CD14-positive monocyte (primary cell): ENCODE results near the gene GOLGA6A. TPM values are rescaled to one million over a fixed set of nuclear protein-coding genes. Genes with fewer than 3 reads are reported as not detected.
A peak's percentile ranks its signal among the peaks of the same experiment; 100 is the strongest.

Experiments used
- DNase-seq, 3 donors: peaks; one replicate each; pipeline ENCODE4 v3.0.0-alpha.2; 2011 to 2022
- H2AFZ ChIP-seq: 2 replicates; pipeline ENCODE4 v1.6.0; 2012; ENCODE audit warnings: mild to moderate bottlenecking, low read depth, low read length, inconsistent platforms; ENCODE audit not compliant: insufficient read depth, poor library complexity, severe bottlenecking
- H3K27ac ChIP-seq, 2 donors: 1 replicate in 1 of 2; 2 replicates in 1 of 2; pipeline ENCODE4 v1.5.1; 2012 to 2013; ENCODE audit warnings: low read length in 2 of 2, control low read depth in 1 of 2, inconsistent platforms in 1 of 2, low read depth in 1 of 2, mild to moderate bottlenecking in 1 of 2
- H3K27me3 ChIP-seq, 2 donors: one replicate each; pipeline versions ENCODE4 v1.6.0 to v1.6.1; 2011 to 2013; ENCODE audit warnings: low read length in 2 of 2; ENCODE audit not compliant: control insufficient read depth in 2 of 2, insufficient read depth in 2 of 2
- H3K36me3 ChIP-seq, 2 donors: replicated peaks in 1 of 2; 1 replicate in 1 of 2; 2 replicates in 1 of 2; pipeline versions ENCODE4 v1.5.1 to v1.6.1; 2012 to 2013; ENCODE audit warnings: low read length in 2 of 2, control low read depth in 1 of 2, inconsistent platforms in 1 of 2, mild to moderate bottlenecking in 1 of 2; ENCODE audit not compliant: insufficient read depth in 2 of 2, control insufficient read depth in 1 of 2
- H3K4me1 ChIP-seq, 2 donors: 1 replicate in 1 of 2; 2 replicates in 1 of 2; pipeline versions ENCODE4 v1.5.1 to v1.6.1; 2012 to 2013; ENCODE audit warnings: low read length in 2 of 2, control low read depth in 1 of 2, inconsistent platforms in 1 of 2, mild to moderate bottlenecking in 1 of 2, moderate library complexity in 1 of 2; ENCODE audit not compliant: insufficient read depth in 2 of 2, control insufficient read depth in 1 of 2
- H3K4me2 ChIP-seq: replicated peaks from 2 replicates; pipeline ENCODE3; 2012; ENCODE audit warnings: low read length, moderate library complexity, mild to moderate bottlenecking; ENCODE audit not compliant: poor library complexity, severe bottlenecking; ENCODE audit errors: extremely low read depth
- H3K4me3 ChIP-seq, 3 experiments: fragments of 200-600 bp in 1 of 3; sonication (generic) in 1 of 3; replicated peaks in 1 of 3; 1 replicate in 2 of 3; 2 replicates in 1 of 3; pipeline ENCODE4 v1.5.1; 2011 to 2013; ENCODE audit warnings: low read length in 3 of 3, mild to moderate bottlenecking in 3 of 3, control low read depth in 2 of 3, low read depth in 2 of 3, inconsistent platforms in 1 of 3, moderate library complexity in 1 of 3
- H3K79me2 ChIP-seq: 2 replicates; pipeline ENCODE4 v1.6.0; 2012; ENCODE audit warnings: mild to moderate bottlenecking, control low read depth, inconsistent platforms, low read length, moderate library complexity; ENCODE audit not compliant: insufficient read depth
- H3K9ac ChIP-seq: 2 replicates; pipeline ENCODE4 v1.6.0; 2017; ENCODE audit warnings: low read length, mild to moderate bottlenecking; ENCODE audit not compliant: insufficient read depth, poor library complexity, severe bottlenecking
- H3K9me3 ChIP-seq, 2 donors: replicated peaks in 1 of 2; 1 replicate in 1 of 2; 2 replicates in 1 of 2; pipeline versions ENCODE4 v1.5.1 to v1.6.1; 2012 to 2013; ENCODE audit warnings: low read length in 2 of 2, control low read depth in 1 of 2; ENCODE audit not compliant: control insufficient read depth in 1 of 2, insufficient read depth in 1 of 2
- H4K20me1 ChIP-seq: 2 replicates; pipeline ENCODE4 v1.6.0; 2012; ENCODE audit warnings: mild to moderate bottlenecking, low read length, control low read depth, moderate library complexity; ENCODE audit not compliant: insufficient read depth
- H3K27ac Mint-ChIP-seq, 7 donors: one replicate each; pipeline ENCODE4 v1.8.0; 2020; ENCODE audit warnings: mild to moderate bottlenecking in 7 of 7, mixed read lengths in 7 of 7, moderate library complexity in 6 of 7, inconsistent platforms in 2 of 7
- H3K27me3 Mint-ChIP-seq, 3 donors: one replicate each; pipeline ENCODE4 v1.8.0; 2021 to 2022; ENCODE audit warnings: low read depth in 3 of 3, mild to moderate bottlenecking in 3 of 3, mixed read lengths in 3 of 3, moderate library complexity in 3 of 3, inconsistent platforms in 1 of 3
- H3K36me3 Mint-ChIP-seq, 2 donors: one replicate each; pipeline ENCODE4 v1.8.0; 2020; ENCODE audit warnings: mixed read lengths in 2 of 2, inconsistent platforms in 1 of 2, mild to moderate bottlenecking in 1 of 2
- H3K4me1 Mint-ChIP-seq: one replicate; pipeline ENCODE4 v1.8.0; 2020; ENCODE audit warnings: mild to moderate bottlenecking, mixed read lengths
- H3K4me3 Mint-ChIP-seq, 2 donors: one replicate each; pipeline ENCODE4 v1.8.0; 2020; ENCODE audit warnings: mild to moderate bottlenecking in 2 of 2, mixed read lengths in 2 of 2, moderate library complexity in 1 of 2
- H3K9me3 Mint-ChIP-seq, 7 donors: one replicate each; pipeline ENCODE4 v1.8.0; 2020 to 2022; ENCODE audit warnings: mixed read lengths in 7 of 7, mild to moderate bottlenecking in 6 of 7, moderate library complexity in 6 of 7, inconsistent platforms in 2 of 7
- WGBS: methylation state at CpG from one replicate; pipeline ENCODE4 v1.1.5; 2013; ENCODE audit warnings: missing lambda C conversion rate; ENCODE audit not compliant: insufficient coverage; 5-methylcytosine and 5-hydroxymethylcytosine counted together
- intact Hi-C, 2 donors: fragments of 100-400 bp; cut with micrococcal nuclease; formaldehyde crosslinking; loops; one replicate each; pipeline versions ENCODE4 v1.15.0 to v1.15.1; 2023
- polyA plus RNA-seq, 3 donors: library from polyadenylated mRNA; depleted of rRNA in 1 of 3; unstranded in 2 of 3; stranded (reverse) in 1 of 3; fragments of 300-500 nt in 2 of 3; fragments of >200 nt in 1 of 3; fragmentation: Illumina TruSeq in 2 of 3; gene quantifications; 1 replicate in 2 of 3; 2 replicates in 1 of 3; pipeline ENCODE4 v1.2.3, GENCODE V29; 2012 to 2021
- TF ChIP-seq, protein P1 (sequence below): fragments of 200-600 bp; IDR thresholded peaks from one replicate; pipeline ENCODE4 v1.8.0; 2022; ENCODE audit warnings: antibody characterized with exemption, mild to moderate bottlenecking

Gene GOLGA6A
- polyA plus RNA-seq, 3 donors: 0.03 TPM; not detected in 2

DNA sequence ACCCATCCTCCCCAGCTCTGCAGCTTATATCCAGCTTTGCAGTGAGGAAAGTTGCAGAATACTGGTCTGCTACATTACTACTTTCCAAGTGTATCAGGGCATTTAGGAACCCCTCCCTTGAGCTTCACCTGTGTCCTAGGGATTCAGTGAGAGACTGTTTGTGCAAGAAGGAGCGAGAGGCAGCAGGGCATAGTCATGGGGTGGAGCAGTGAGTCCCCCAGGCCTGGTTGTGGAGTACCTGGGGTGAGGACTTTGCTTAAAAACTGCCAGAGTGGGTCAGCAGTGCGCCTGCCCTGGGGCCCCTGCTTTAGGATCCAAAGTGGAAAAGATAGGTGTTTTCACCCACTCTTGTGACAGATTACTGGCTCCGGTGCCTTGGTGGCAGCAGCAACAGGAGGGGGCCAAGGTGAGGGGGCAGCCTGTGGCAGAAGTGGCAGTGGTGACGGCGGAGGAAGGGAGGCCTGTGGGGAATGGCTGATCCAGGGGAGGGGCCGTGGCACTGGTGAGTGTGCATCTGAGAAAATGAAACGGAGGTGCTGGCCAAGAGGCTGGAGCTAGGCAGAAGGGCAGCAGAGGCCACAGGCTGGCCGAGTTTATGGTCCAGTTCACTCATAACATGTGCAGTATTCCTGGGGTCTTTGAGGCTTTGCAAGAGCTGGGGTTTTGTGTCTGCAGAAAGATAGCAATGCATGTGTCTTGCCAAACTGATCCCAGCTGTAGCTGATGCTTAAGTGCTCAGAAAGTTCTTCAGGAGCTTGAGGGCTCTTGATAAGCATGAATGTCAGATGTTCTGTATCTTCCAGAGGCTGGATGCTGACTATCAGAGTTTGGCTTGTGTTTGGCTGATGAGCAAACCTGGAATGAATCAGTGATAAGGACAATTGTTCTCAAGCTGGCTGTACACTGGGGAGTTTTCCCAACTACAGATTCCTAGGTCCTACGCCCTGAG is 43.4 kb downstream of the GOLGA6A start:
- H3K9me3 ChIP-seq: no peaks in the 10 kb centered on the region
- no peak overlapping the region for H3K9ac ChIP-seq
- H3K36me3 Mint-ChIP-seq: peaks cover 56 to 67% of the 10 kb centered on the region in 2 donors
- no peak overlapping the region for H3K4me2 ChIP-seq
- peaks cover 14% of the 10 kb centered on the region for H4K20me1 ChIP-seq
- H3K4me1 Mint-ChIP-seq: no peaks in the 10 kb centered on the region
- TF ChIP-seq, protein P1, sequence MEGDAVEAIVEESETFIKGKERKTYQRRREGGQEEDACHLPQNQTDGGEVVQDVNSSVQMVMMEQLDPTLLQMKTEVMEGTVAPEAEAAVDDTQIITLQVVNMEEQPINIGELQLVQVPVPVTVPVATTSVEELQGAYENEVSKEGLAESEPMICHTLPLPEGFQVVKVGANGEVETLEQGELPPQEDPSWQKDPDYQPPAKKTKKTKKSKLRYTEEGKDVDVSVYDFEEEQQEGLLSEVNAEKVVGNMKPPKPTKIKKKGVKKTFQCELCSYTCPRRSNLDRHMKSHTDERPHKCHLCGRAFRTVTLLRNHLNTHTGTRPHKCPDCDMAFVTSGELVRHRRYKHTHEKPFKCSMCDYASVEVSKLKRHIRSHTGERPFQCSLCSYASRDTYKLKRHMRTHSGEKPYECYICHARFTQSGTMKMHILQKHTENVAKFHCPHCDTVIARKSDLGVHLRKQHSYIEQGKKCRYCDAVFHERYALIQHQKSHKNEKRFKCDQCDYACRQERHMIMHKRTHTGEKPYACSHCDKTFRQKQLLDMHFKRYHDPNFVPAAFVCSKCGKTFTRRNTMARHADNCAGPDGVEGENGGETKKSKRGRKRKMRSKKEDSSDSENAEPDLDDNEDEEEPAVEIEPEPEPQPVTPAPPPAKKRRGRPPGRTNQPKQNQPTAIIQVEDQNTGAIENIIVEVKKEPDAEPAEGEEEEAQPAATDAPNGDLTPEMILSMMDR: no peak
- no peaks in the 10 kb centered on the region for H3K4me1 ChIP-seq
- H2AFZ ChIP-seq: no peak overlapping the region
- no peaks in the 10 kb centered on the region for H3K79me2 ChIP-seq
- no peak overlapping the region for H3K27ac Mint-ChIP-seq
- no peak overlapping the region for H3K4me3 Mint-ChIP-seq
- no peak for DNase-seq
- H3K27ac ChIP-seq: no peak overlapping the region
- WGBS: 81% methylated on average over 8 of the region's 9 CpGs
- H3K9me3 Mint-ChIP-seq: peaks cover 0 to 3% (median 0%) of the 10 kb centered on the region in 7 donors
- H3K27me3 ChIP-seq: no peaks in the 10 kb centered on the region
- peaks cover 50 to 70% of the 10 kb centered on the region in 2 donors for H3K36me3 ChIP-seq
- peaks cover 0 to 6% (median 0%) of the 10 kb centered on the region in 3 donors for H3K27me3 Mint-ChIP-seq
- H3K4me3 ChIP-seq: no peak overlapping the region
- intact Hi-C loops: no loop called here

DNA sequence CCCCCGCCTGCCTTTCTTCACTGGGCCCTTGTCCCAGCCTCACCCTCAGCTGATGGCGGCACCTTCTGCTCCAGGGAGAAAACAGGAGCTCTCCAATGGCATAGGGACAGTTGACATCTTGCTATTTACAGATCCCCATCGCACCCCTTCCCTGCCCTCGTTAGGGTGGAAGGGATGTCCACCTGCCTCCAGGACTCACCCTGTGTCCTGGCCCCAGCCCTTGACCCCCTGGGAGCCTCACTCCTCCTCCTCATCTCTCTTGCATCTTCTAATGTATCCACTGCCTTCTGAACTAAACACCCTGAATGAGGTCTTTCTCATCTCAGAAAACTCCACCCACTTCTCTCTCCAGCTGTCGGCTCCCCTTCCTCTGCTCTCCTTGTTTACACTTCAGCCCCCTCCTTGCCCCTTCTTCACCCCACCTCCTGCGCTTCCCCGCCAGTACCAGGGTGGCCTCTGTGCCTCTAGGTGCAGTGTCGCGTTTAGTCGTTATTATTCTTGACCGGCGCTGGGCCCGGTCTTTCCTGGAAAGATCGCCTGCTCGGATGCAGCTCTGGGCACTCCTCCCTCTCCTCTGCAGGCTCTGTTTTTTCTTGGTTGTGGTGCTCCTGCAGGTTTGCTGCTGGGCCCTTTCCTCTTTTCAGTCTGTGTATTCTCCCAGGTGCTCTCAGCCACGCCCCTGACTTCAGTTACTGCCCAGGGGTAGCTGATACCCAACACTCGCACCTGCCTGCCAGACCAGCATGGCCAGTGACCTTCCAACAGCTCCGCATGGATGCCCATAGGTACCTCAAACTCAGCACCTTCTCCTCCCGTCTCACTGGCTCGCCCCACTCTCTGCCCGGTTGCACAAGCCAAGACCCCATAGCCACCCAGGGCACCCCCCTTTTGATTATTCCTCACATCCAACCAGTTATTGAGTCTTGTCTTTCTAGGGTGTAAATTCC is 44.9 kb downstream of the GOLGA6A start:
- peaks cover 18% of the 10 kb centered on the region for H4K20me1 ChIP-seq
- H3K9me3 ChIP-seq: no peaks in the 10 kb centered on the region
- H3K4me1 ChIP-seq: no peaks in the 10 kb centered on the region
- peaks cover 54 to 70% of the 10 kb centered on the region in 2 donors for H3K36me3 ChIP-seq
- H2AFZ ChIP-seq: no peak overlapping the region
- no peaks in the 10 kb centered on the region for H3K27me3 ChIP-seq
- H3K27ac Mint-ChIP-seq: peak overlapping the region in 1 of 7 donors; percentile 74
- WGBS: 94% methylated on average over 18 of the region's 21 CpGs
- H3K4me3 Mint-ChIP-seq: no peak overlapping the region
- no peaks in the 10 kb centered on the region for H3K79me2 ChIP-seq
- H3K9ac ChIP-seq: no peak overlapping the region
- no peak overlapping the region for H3K4me3 ChIP-seq
- no peak overlapping the region for H3K27ac ChIP-seq
- H3K27me3 Mint-ChIP-seq: peaks cover 0 to 4% (median 0%) of the 10 kb centered on the region in 3 donors
- H3K9me3 Mint-ChIP-seq: peaks cover 0 to 3% (median 0%) of the 10 kb centered on the region in 7 donors
- no peak for DNase-seq
- TF ChIP-seq, protein P1: no peak
- intact Hi-C loops: no loop called here
- peaks cover 3% of the 10 kb centered on the region for H3K4me1 Mint-ChIP-seq
- H3K36me3 Mint-ChIP-seq: peaks cover 56 to 68% of the 10 kb centered on the region in 2 donors
- H3K4me2 ChIP-seq: no peak overlapping the region
